NCI-H446 (cell line): Measurements from ENCODE around the gene TEAD1.

Experiments used
- DNase-seq, 2 experiments: peaks; one replicate each; lab custom pipeline; 2025; lab: John Stamatoyannopoulos, UW

Gene TEAD1

DNA sequence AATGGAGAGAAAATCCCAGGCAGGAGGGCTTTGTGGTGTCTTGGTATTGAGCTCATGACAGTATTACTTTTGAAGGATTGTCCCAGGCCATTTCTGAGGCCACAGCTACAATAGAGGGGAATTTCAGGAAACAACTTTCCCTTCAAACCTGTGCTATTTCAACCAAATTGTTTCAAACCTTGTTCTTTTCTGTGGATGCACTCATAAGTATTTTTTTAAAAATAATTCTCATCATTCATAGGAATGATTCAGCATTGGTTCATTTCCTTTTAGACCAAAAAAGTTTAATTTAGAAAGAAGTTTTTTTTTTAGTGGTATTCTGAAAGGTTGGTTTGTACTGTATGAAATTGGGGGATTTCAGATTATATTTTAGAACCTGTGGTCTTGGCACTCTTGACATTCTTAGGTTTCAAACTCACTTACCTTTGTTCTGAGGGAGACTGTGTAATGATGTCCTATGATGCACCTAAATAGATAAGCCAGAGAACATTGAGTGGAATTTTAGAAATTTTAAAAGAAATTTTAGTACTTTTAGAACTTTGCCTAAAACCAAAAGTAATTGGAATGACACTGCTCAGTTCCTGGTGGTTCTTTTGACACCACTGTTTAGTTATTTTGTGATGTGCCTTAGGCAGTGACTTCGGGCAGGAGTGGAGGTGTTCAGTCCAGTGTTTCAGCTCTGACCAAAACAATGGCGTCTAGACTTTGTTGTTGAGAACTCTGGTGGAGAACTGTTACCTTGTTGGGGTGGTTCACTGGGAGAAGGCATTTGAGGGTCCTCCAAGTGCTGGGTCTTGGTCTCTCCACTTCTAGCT is 12.2 kb downstream of the TEAD1 start:
- DNase-seq = no peak

DNA sequence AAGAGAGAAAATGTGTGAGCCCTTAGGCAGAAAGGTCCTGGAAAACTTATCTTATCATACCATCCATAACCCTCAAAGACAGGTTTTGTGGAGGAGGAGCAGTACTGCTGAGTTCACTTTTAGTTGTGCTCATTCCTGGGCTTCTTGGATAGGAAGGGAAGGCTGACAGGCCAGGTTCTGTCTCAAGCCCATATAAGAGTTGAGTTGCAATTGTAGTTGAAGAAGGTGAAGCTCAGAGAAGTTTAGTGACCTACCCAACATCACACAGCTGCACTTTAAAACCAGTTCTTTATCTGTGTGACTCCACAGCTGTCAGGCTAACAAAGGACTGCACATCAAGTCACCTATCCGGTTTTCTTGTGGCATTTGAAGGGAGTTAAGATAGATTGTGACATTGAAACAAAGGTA is 13.0 kb downstream of the TEAD1 start:
- no peak for DNase-seq

DNA sequence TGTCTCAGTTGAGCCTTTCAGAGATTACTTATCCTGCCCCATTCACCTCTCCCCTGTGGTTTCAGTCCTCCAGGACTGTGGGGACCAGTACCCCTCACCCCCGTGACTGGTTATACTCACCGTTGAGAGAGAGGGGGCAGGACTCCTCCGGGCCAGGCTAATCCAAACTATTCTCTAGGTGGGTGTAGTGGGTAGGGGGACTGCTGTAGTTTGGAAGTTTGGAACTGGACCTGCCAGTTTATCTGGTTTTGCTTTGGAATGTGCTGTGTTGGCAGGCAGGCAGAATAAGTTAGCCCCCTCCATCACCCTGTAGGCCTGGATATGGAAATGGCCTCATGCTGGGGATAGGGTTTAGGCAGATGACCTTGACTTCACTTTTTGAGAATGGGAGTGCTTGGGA is 13.5 kb downstream of the TEAD1 start:
- no peak for DNase-seq

DNA sequence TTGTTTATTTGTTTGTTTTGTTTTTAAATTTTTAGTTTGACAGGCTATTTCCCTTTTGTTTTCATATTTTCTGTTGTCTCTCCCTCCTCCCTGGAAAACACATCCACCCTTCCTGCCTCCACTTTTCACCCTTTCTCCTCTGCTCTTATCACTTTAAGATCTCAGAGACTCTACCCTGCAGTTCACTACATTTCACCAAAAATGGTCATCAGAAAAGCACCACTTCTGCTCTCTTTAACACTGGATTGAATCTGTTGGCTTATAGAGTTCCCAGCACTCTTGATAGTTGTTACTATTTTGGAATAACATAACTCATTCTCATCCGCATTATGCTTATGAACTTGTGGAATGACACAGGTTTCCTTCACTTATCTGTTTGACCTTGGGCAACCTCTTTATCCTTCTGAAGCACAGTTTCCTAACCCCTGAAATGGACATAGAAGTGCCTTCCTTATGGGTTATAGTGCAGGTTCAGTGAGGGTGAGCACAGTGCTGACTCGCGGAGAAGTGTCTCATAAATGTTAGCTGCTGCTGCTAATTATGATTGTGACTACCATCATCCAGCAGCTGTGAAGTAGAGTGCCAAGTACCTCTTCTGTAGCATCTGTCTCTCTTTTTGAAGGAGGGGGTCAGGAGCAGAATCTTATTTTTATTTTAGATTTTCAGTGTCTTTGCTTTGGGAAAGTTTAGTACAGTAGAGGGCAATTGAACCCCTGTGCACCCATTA is 15.0 kb downstream of the TEAD1 start:
- peak in 1 of 2 experiments; percentile 50 for DNase-seq

DNA sequence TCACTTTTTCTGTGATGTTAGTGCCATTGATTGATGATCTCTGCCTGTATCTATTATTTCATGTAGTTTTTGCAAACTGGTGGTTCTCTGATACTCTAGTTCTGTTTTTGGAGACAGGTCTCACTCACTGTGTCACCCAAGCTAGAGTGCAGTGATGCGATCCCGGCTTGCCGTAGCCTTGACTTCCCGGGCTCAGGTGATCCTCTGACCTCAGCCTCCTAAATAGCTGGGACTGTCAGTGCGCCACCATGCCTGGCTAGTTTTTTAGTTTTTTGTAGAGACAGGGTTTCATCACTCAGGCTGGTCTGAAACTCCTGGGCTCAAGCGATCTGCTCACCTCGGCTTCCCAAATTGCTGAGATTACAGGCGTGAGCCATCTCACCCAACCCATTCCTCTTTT is 16.4 kb downstream of the TEAD1 start:
- DNase-seq = no peak

DNA sequence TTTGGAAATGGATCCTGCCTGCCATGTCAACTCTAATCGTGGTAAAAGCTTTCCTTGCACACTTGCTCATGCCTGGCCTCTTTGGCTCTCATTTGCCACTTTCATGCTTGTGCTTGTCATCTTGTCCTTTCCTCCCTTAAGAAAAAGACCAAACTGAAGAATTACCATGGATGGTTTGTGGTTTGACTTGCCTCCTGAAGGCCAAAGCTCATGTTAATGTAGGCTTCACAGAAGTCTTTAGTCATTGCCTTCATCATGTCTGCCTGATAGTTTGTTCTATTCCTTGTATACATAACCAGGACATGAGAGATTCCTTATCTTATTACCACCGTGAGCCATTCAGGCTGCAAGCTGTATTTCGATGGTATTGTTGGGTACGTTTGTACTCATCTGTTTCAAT is 17.3 kb downstream of the TEAD1 start:
- peak in 1 of 2 experiments; percentile 15 for DNase-seq

DNA sequence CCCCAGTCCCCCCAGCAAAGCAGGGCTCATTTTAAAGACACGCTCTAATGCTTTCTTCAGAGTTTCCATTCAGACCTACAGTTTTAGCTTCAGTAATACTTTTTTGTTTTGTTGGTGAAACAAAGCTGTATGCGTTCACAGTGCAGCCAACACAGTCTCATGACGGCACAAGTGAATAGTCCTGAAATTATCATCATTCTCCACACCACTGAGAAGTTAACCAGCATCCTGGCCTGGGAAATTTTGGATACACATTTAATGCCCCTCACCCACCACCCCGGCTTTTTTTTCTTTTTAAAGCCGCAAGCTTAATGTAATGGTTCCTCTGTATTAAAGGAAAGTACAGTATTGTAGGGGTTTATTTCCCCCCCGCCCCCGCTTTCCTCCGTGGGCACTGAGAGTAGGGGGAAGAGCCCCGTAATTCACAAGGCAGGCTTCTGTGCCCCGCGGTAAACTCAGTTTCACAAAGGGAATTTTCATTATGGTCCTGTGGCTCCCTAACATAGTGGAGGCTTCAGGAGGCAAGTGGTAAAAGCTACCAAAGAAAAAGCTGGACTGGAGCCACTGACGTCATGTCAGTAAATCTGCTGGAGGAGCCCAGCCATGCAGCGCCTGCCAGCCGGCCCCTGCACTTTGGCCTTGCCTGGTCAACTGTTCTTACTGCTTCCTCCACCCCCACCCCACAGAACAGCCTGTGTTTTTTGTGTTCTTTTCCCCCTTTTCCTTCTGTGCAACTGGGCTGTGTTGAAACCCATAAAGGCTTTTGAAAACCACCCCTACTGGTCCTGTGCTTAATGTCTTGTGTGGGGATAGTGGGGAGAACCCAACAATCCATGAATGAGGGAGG is 18.2 kb downstream of the TEAD1 start:
- peak; percentile 80 to 86 for DNase-seq

DNA sequence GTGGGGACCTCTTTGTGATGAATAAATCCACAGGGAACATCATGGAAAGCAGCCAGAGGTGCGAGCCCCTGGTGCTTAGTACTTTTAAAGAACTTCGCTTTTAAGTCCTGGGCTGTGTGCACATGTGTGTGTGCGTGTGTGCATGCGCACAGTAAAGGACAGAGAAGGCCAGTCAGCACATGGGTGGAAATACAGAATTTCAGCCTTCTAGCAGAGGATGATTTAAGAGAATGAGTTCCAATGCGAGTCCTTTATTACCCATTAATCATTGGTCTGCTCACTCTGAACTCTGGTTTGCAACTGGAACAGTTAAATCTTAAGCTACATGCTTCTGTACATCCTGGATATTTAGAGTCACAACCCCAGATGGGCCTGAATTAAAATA is 18.9 kb downstream of the TEAD1 start:
- no peak for DNase-seq

DNA sequence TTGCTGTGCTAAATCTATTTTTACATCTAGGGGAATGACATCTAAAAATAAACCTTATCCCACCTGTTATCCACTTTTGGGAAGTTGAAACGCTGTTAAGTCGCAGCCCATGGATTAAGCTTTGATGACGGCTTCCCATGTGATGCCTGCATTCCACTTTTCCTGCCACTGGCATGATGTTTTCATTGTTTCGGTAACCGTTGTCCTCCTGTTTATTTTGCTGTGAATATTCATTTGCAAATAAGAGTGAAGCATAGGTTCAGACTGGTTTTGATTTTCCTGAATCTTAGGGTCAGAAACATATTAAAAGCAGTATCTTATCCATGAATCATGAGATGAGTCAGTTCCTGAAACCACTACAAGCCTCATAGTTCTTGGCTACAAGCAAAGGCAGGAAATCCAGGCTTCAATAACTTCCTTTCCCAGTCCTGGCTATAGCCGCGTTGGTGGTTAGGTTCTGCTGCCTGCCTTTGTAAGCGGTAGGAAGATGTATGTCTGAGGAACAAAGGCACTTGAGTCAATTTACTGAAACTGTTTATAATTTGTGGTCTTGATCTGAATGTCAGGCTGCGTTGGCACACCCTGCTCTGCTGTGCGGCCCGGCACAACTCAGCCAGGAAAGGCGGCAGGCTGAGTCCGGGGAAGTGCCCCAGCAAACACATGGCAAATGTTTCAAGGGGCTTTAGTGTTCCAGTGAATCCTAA is 19.4 kb downstream of the TEAD1 start:
- DNase-seq = peak; percentile 71 to 73

DNA sequence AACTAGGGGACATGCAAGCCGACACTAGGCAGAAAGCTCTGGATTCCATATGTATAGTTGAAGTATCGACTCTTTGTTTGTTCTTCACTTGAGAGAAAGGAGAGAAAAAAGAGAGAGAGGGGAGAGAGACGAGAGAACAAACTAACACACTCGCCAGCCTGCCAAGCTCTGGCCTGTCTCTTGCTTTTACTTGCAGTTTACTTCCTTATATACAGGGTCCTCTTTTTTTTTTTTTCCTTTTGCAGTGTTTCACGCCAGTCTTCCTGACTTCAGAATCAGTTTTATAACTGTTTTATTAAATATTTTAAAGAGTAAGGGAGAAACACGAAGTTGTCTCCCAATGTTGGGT is 19.9 kb downstream of the TEAD1 start:
- DNase-seq = peak in 1 of 2 experiments; percentile 58

DNA sequence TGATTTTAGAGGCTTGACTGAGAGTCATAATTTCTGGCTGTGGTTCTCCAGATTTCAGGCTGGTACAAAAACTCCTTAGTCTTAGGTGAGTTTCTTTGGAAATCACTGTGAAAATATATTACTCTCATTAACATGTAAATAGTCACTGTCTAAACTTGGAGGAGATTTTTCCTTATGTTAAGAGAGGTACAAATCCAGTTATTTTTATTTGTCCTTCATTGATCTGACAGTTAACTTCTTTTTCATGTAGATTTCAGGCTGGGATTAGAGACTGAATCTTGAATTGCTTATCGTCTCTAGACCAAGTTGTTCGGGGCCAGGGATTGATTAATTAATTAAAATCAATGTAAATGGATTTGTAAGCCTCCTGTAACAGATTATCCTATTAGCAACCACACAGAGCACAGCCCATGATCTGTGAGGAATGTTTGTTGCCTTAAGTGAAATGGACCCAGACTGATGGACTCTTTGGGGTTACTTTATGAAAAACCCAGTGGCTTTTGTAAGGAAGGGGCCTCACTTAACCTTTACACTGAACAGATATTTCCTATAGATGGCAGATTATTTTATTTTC is 21.1 kb downstream of the TEAD1 start:
- DNase-seq = no peak

DNA sequence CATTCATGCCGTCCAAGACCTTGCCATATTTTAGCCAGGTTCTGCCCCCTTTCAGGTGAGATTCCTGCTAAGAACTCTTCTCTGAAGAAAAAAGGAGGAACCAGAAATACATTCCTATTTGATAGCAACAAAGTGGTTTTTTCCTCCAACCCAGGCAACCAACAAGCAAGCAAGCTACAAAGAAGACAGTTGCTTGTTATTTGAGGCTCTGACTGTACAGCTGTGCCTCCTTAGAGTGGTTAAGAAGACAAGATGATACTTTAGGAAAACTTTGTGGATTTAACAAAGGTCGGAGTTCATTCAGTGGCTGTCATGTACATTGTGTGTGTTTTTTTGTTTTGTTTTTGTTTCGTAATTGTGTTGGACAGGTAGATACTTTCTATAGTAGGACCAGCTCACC is 21.7 kb downstream of the TEAD1 start:
- no peak for DNase-seq

DNA sequence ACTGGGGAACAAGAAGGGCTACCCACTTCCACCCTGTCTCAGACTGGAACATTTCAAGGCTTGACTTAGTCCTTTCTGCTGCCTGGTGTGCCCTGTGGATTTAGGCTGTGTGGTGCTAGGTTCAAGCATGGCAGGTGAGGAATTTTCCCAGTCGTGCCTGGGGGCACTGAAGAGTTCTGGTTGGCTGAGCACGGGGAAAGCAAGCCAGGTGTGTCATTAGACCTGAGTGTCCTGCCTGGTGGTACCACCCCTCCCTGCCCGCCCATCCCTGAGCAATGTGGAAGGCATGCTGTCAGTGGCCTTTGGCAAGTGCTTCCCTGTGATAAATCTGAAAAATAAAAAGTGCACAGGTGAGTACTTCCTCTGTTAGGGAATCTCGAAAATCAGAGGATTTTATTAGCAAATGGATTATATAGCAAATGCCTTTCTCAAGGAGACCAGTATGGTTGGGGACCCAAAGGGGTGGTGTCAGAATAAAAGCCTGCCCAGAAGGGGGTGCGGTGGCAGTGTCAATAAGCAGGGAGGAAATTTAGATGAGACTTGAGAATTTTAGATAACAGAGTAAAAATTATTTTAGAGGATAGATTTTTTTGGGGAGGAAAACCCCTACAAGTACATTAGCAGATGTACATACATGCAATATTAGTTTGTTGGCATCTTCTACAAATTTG is 22.8 kb downstream of the TEAD1 start:
- DNase-seq = no peak

DNA sequence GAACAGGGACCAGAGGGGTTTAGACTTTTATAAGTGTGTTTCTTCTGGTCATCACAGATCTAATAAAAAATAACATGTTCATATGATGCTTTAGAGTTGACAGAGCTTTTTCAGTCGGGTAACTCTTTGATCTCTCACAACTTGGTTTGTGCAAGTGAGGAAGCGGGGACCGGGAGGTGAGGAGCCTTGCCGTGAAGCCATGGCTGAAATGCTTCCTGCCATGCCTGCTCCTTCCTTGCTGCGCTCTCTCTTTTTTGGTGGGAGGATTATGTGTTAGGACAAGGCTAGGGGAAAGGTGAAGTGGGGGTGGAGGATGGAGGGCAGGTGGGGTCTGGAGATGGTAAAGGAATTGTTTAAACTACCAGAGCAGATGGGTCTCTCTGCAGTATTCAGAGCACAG is 23.8 kb downstream of the TEAD1 start:
- DNase-seq = no peak

DNA sequence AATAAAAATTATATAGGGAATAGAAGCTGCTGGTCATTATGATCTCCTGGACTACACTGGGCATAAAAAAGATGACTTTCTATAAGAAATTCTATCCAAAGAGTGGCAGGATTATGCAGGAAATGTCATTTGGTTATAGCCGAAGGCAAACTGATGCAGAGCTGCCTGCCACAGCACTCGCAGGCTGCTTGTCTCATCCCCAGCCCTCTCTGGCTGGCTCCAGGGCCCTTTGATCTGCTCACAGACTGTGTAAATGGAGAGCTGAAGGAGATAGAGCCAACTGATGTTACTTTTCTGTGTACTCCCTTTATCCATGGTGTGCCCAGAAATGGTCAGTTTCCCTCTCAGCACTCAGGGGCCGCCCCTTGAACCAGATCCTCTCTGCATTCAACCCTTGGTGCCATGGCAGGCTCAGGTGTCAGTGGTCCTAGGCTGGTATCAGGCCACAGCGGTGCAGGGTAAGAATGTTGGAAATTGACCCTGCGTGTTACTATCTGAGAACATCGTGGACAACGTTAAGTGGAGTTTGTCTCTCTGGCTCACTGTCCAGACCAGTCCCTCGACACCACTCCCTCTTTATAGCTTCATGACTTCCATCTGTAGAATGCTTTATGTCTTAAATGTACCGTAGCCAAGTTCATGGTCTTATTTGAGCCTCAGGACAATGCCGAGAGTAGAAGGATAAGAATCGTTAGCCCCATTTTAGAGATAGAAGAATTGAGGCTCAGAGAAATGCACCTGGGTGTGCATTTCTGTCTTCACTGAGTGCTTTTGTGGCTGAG is 27.8 kb downstream of the TEAD1 start:
- no peak for DNase-seq

DNA sequence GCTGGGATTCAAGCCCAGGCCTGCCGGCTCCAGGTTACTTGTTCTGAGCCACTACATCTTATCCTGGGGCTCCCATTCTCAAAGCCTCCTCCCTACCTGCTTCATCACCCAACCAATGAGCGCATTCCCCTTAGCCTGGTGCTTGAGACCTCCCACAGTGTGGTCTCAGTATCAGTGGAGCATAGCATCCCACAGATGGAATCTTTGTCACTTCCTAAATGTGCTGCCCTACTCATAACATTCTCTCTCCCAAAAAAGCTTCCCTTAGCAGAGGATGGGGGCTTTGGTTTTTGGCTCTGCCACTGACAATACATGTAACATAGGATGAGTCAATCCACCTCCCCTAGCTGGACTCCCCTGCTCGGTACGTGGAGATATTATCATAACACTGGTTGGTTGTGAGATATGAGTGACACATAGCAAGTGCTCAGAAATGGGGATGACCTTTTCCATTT is 28.8 kb downstream of the TEAD1 start:
- DNase-seq = no peak

DNA sequence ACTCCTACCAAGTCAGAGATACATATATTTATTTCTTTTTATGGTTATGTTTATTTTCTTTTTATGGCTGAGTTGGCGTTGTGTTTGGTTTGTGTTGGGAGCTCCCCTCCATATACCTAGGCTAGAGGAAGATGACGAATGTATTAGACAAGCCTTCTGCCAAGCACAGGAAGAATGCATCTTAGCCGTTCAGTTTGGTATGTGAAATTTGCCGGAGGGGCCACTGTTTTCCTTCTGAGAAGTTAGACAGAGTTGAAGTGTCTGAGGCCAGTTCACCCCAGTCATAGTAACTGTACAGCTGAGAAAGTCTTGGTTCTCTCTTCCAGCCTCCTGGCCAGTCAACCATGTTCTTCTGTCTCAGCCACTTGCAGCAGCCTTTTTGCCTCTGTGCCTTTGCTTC is 29.8 kb downstream of the TEAD1 start:
- no peak for DNase-seq

DNA sequence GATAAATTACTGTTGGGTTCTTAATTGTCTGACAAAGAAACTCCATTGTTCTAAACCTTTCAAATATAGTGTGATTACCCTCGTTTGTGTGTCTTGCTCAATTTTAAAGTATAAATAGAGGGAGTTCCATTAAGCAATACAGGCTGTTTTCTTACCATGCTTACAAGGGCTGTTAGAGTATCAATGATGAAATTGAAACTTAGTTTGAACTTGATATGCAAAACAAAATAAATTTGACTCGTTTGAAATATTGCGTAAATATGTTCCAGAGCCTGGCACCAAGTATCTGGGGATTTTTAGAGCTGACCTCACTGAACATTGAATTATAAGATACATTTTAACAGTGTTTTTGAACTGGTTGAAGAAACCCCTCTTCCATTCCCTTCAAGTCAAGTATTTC is 31.7 kb downstream of the TEAD1 start:
- DNase-seq = no peak

DNA sequence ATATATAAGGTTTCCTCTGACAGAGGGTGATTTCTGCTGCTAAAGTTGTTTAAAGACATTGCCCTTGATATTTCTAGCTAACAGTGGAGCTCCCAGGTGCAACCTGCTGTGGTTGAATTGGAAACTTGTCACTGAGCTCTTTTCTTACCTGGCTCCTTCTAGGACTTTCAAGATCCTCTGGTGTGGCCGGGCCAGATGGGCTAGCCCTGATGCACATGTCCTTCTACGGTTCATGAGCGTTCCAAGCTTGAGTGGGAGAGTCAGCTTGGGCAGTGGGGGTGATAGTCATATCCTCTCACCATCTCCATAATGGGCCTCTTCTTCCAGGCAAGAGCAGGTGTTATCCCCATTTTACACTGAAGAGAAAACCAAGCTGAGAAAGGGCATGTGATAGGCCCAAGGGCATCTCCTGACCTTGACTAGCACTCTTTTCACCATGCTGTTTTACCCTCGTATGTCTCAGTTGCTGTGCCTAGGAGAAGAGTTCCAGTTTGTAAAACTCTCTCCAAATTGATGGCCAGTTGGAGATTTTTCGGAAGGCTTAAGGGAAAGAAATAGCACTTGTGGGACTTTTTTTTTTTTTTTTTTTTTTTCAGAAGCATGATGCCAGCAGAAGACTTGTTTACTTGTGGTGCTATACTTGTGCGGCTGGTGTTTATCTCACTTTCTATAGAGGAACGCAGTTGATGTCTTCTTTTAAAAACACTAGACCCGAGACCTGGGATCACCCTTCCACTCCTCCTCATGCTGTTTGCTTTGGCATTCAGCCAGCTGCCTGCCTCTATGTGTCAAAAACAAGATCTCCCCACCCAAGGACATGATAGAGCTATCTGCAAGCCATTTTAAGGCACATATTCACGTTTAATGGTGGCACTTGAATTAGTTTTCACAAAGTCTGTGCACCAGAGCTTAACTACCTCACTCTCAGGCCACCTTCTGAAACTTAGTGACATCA is 32.6 kb downstream of the TEAD1 start:
- peak; percentile 17 to 56 for DNase-seq
